HEK293 (cell line): ENCODE results near the gene BTG4.

Experiments
- YY1 ChIP-seq: fragments of 450-650 bp; formaldehyde crosslinking; IDR thresholded peaks from 2 replicates; pipeline ENCODE4 v1.5.1; 2018; ENCODE audit warnings: missing biosample characterization, missing genetic modification characterization
- ZNF324 ChIP-seq: fragments of 450-650 bp; formaldehyde crosslinking; IDR thresholded peaks from 2 replicates; pipeline ENCODE4 v1.5.1; 2016; ENCODE audit warnings: missing biosample characterization, missing genetic modification characterization
- TF ChIP-seq, protein P1 (sequence below): fragments of 450-650 bp; formaldehyde crosslinking; IDR thresholded peaks from 2 replicates; pipeline ENCODE4 v1.5.1; 2016; ENCODE audit warnings: missing biosample characterization, missing genetic modification characterization

GRCh38 chr11:111477898-111478297, 34.3 kb downstream of the BTG4 start:
- TF ChIP-seq, protein P1, sequence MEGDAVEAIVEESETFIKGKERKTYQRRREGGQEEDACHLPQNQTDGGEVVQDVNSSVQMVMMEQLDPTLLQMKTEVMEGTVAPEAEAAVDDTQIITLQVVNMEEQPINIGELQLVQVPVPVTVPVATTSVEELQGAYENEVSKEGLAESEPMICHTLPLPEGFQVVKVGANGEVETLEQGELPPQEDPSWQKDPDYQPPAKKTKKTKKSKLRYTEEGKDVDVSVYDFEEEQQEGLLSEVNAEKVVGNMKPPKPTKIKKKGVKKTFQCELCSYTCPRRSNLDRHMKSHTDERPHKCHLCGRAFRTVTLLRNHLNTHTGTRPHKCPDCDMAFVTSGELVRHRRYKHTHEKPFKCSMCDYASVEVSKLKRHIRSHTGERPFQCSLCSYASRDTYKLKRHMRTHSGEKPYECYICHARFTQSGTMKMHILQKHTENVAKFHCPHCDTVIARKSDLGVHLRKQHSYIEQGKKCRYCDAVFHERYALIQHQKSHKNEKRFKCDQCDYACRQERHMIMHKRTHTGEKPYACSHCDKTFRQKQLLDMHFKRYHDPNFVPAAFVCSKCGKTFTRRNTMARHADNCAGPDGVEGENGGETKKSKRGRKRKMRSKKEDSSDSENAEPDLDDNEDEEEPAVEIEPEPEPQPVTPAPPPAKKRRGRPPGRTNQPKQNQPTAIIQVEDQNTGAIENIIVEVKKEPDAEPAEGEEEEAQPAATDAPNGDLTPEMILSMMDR (tag by site-specific recombination): no peak
- no peak for TF ChIP-seq YY1 (tag by site-specific recombination)
- TF ChIP-seq ZNF324: no peak
